AML-193 (cell line): Measurements from ENCODE around the gene F2RL3.

ENCODE experiments used
- DNase-seq, 2 experiments: peaks; one replicate each; lab custom pipeline; 2025; lab: John Stamatoyannopoulos, UW

F2RL3 gene

DNA sequence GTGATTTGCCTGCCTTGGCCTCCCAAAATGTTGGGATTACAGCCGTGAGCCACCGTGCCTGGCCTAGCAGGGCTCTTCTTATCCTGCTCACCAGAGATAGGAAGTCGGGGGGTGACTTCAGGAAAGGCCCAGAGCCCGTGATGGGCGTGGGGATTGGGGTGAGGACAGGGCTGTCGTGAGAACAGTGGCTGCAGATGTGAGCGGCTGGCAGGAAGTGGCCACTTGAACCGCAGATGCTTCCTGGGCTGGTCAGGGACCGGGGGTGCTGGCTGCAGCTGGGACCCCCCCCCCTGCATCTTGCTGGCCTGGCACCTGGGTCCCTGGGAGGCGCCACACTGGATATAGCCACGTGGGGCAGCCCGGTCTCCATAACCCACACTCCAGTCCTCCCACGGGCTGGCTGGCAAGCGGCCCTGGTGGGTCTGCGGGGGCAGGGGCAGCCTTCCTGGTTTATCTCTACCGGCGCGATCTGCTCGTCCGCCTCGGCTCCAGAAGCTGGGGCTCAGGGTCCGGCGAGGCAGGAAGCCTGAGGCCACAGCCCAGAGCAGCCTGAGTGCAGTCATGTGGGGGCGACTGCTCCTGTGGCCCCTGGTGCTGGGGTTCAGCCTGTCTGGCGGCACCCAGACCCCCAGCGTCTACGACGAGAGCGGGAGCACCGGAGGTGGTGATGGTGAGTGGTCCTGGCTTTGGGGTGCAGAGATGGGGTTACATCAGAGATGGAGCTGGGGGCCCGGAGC is at the start of gene F2RL3:
Gene F2RL3 (plus strand): TSS at position 371 of the 737 bp plus-strand sequence. CDS start 191 bp downstream, at position 562.
- DNase-seq = peak; percentile 23 to 31

DNA sequence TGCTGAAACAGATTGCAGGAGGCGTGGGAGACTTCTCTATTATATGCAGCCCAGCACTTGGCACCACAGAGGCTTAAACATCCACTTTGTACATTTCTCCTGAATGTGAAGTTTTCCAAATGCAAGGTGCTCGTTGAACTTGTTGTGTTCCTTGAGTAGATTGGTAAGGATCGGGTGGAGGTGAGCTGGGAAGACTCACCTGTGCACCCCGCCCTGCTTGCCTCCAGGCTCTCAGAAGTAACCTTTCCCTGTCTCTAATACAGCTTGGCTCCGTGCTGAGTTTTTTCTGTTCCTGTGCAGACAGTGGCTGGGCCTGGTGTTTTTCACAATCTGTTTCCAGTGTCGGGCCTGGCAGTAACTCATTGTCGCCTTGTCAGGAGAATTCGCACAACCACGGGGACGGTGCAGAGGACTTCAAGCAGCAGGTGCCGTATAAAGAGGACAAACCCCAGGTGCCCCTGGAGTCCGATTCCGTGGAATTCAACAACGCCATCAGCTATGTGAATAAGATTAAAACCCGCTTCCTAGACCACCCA is 47.3 kb upstream of the F2RL3 start:
- no peak for DNase-seq

GRCh38 chr19:16846901-16847300 is 41.9 kb upstream of the F2RL3 start:
- DNase-seq = no peak

- DNase-seq = no peak
Measured at GRCh38 chr19:16847430-16847829, 41.4 kb upstream of the F2RL3 start.

- no peak for DNase-seq
Measured at GRCh38 chr19:16849168-16849567, 39.6 kb upstream of the F2RL3 start.

GRCh38 chr19:16850133-16850532 is 38.7 kb upstream of the F2RL3 start:
- no peak for DNase-seq

GRCh38 chr19:16851031-16851712 is 37.6 kb upstream of the F2RL3 start:
- DNase-seq = no peak

- DNase-seq = no peak
Measured at GRCh38 chr19:16853066-16853465, 35.7 kb upstream of the F2RL3 start.

DNA sequence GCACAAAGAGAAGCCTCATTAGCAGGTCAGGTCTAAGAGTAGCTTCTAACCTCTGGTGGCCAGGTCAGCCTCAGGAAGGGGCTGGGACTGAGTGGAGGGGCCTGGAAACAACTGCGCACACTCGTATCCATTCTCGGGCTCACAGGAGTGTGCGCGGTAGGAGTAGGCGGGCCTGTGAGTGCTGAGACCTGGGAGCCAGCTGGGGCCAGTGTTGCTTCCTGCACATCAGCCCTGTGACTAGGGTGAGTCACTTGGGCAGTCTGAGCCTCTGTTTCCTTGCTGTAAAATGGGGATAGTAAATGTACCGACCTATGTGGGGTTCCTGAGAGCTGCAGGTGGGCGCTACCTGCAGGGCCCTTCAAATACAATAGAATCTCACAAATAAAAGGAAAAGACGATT is 32.7 kb upstream of the F2RL3 start:
- no peak for DNase-seq

- DNase-seq = no peak
Measured at GRCh38 chr19:16859626-16860025, 29.2 kb upstream of the F2RL3 start.

DNA sequence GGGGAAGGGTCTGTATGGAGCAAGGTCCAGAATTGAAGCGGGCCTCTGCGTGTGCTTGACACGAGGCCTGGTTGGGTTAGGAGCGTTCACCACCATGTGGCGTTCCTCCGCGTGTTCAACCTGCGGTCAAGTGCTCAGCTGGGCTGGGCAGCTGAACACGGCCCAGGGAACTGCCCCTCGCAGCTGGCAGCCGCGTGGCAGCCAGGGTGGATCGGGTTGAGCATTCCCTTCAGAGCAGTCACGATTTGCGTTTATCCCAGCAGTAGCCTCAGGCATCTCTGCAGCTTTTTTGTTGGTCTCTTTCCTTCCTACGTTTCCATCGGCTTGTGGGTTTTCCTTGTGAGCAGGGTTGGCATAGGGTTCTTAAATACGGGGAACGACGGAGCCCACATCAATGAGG is 28.7 kb upstream of the F2RL3 start:
- no peak for DNase-seq

DNA sequence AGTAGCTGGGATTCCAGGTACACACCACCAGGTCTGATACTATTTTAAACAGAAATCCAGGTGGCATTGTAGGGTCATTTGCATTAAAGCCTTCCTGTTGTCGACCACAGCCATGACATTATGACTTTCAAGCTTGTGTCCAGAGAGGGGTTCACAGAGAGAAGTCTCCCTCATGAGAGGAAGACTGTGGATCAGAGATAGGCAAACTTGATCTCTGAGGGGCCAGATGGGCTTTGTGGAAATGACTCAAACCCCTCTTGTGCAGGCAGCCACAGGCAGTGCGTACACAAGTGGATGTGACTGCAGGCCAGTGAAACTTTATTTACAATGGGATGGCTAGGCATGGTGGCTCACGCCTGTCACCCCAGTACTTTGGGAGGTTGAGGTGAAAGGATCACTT is 27.8 kb upstream of the F2RL3 start:
- no peak for DNase-seq

GRCh38 chr19:16861834-16862233 is 27.0 kb upstream of the F2RL3 start:
- DNase-seq = no peak

DNA sequence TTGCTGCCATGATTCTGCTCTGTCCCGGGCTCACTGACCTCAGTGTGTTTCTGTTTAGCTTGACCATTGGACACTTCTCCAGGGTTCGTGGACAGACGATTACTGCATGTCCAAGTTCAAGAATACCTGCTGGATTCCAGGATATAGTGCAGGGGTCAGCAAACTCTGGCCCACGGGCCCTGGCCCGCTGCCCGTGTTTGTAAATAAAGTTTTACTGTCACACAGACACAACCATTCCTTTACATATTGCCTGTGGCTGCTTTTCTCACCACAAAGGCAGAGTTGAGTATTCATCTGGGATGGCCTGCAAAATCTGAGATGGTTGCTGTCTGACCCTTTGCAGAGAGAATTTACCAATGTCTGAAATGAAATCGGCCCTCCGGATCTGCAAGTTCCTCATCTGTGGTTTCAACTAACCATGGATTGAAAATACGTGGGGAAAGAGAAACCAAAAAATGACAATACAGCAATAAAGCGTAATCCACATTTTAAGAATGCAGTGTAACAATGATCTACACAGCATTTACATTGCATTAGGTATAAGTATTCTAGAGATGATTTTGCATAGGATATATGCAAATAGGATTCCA is 25.9 kb upstream of the F2RL3 start:
- peak; percentile 45 to 50 for DNase-seq

DNA sequence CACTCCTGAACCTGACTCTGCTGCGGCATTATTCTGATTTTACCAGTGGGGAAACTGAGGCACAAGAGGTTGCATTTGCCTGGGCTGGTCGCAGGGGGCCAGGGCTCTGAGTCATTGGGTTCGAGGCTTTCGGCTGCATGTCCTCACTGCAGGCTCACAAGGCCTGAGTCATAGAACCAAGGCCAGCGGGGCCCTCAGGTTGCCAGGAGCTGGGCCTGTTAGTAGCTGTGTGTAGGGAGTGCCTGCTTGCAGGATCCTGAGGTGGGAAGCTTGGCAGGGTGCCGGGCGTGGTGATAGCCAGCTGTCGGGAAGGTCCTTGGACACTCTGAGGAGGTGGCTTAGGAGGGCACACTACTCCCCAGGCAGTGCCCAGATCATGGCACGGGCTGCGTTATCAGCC is 21.6 kb upstream of the F2RL3 start:
- no peak for DNase-seq

DNA sequence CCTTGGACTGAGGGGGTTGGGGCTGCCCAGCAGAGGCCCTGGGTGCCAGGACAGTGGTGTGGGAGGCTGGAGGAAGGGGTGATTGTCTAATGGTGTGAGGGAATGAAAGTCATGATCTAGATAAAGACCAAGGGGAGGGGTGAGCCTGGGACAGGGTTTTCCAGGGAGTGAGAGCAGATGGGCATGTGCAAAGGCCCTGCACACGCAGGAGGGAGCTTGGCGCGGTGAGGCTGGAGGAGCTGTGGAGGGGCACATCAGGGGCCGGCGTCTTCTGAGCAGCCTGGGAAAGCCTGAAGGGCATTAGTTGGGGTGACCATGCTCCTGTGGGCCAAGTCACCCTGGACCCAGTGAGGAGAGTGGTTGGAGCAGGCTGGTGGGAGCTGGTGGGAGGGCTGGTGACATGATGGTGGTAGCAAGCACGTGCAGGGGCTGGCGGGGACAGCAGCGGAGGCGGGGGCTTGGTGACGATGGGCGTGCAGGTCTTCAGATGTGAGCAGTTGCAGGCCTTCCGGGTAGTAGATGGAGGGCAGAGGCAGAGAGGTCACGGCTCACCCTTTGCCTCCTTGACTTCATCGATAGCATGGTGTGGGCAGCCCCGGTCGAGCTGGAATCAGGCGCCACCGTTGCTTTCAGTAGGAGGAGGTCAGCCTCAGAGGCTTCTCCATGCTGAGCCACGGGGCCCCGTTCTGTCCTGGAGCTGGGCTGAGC is 20.2 kb upstream of the F2RL3 start:
- DNase-seq = no peak

DNA sequence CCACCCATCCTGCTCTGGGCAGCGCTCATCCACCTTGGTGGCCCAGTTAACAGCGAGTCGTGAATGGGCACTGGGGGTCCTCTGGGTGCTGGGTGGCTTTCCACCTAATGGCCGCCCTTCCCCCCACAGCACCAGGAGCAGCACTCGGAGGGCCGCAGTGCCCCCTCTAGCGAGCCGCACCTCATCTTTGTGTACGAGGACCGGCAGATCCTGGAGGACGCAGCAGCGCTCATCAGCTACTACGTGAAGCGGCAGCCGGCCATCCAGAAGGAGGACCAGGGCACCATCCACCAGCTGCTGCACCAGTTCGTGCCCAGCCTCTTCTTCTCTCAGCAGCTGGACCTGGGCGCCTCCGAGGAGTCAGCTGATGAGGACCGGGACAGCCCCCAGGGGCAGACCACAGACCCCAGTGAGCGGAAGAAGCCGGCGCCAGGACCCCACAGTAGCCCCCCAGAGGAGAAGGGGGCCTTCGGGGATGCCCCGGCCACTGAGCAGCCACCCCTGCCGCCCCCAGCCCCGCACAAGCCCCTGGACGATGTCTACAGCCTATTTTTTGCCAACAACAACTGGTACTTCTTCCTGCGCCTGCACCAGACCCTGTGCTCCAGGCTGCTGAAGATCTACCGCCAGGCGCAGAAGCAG is 19.3 kb upstream of the F2RL3 start:
- no peak for DNase-seq

GRCh38 chr19:16871871-16872270 is 16.9 kb upstream of the F2RL3 start:
- DNase-seq = no peak

DNA sequence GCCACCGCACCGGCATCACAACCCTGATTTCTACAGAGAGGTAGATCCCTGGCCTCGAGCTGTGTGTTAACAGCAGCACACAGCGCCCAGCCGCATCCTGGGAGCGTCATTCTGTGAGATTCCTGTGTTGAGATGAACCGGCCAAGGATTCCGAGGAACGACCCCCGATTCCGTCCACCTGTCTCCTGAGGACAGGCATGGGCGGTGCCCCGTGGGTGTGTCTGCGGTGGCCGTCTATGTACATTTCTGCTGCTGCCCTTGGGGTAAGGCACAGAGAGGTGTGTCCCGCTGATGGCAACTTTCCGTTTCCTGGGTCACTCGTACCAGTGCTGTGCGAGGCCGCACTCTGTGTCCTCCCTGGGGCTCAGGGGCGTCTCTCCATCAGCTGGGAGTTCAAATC is 16.1 kb upstream of the F2RL3 start:
- no peak for DNase-seq

DNA sequence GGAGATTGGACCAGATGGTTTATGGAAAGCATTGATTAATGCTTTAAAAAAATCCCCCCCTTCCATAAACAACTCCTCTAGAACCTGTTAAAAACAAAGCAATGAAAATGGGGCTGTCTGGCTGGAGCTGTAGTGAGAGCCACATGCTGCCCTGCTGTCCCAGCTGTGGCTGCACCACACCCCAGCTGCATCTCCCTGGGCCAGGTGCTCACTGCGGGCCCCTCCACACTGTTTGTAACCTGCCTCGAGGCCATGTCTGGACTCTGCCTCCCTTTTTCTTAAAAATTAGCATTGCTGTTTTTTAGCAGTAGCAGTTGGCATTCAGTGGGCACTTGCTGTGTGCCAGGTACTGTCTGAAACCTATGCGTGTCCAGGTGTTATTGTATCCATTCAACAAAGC is 15.2 kb upstream of the F2RL3 start:
- no peak for DNase-seq

DNA sequence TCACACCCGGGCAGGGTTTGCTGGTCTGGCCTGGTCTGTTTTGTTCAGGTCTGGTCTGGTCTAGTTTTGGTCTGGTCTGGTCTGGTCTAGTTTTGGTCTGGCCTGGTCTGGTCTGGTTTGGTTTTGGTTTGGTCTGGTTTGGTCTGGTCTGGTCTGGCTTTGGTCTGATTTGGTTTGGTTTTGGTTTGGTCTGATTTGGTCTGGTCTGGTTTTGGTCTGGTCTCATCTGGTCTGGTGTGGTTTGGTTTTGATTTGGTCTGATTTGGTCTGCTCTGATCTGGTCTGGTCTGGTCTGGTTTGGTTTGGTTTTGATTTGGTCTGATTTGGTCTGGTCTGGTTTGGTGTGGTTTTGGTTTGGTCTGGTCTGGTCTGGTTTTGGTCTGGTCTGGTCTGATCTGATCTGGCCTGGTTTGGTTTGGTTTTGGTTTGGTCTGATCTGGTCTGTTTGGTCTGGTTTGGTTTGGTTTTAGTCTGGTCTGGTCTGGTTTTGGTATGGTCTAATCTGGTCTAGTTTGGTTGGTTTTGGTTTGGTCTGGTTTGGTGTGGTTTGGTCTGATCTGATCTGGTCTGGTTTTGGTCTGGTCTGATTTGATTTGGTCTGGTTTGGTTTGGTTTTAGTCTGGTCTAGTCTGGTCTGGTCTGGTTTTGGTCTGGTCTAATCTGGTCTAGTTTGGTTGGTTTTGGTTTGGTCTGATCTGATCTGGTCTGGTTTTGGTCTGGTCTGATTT is 14.4 kb upstream of the F2RL3 start:
- no peak for DNase-seq
